Measurements from ENCODE around the gene DLG2.

- TF ChIP-seq CTCF (IDR thresholded peaks at IDR 0.05; ENCODE audit: low read length) = no peak
- no peak for TF ChIP-seq EZH2 (IDR thresholded peaks at IDR 0.05; ENCODE audit: borderline replicate concordance, low read length)
Measured at GRCh38 chr11:84071851-84072250, 1555.3 kb downstream of the DLG2 start.

Data from OCI-LY1 (cell line).